Uterus (tissue), 4 donors: ENCODE measurements around the gene ZNF492. TPM values are rescaled to one million over a fixed set of nuclear protein-coding genes. Genes with fewer than 3 reads are reported as not detected.
"Not testable (repeated sequence)": the region's sequence is repeated elsewhere in the genome, so short reads cannot be mapped to it uniquely, and the experiment has no call there.

Source experiments
- DNase-seq, 2 donors: peaks; one replicate each; pipeline ENCODE4 v3.0.0-alpha.2; 2019 to 2020
- H3K27ac ChIP-seq, 2 donors: fragments of 200-600 bp; sonication (generic); 1 replicate in 1 of 2; 2 replicates in 1 of 2; pipeline ENCODE4 v1.5.1; 2016 to 2018
- H3K27me3 ChIP-seq, 2 donors: fragments of 200-600 bp; sonication (generic); one replicate each; pipeline ENCODE4 v1.5.1; 2018 to 2019; ENCODE audit warnings: control low read depth in 1 of 2
- H3K36me3 ChIP-seq, 2 donors: fragments of 200-600 bp; sonication (generic); one replicate each; pipeline ENCODE4 v1.5.1; 2019; ENCODE audit warnings: control low read depth in 1 of 2
- H3K4me1 ChIP-seq, 2 donors: fragments of 200-600 bp; sonication (generic); one replicate each; pipeline ENCODE4 v1.5.1; 2018 to 2019; ENCODE audit warnings: control low read depth in 1 of 2
- H3K4me3 ChIP-seq, 2 donors: fragments of 200-600 bp; sonication (generic); 1 replicate in 1 of 2; 2 replicates in 1 of 2; pipeline ENCODE4 v1.5.1; 2018 to 2019; ENCODE audit warnings: mild to moderate bottlenecking in 1 of 2
- H3K9me3 ChIP-seq, 2 donors: fragments of 200-600 bp; sonication (generic); one replicate each; pipeline ENCODE4 v1.5.1; 2019; ENCODE audit warnings: control low read depth in 1 of 2
- POLR2A ChIP-seq, 2 donors: fragments of 450-650 bp; IDR thresholded peaks; one replicate each; pipeline ENCODE4 v1.6.1; 2016; ENCODE audit warnings: antibody characterized with exemption in 2 of 2, mild to moderate bottlenecking in 1 of 2, moderate library complexity in 1 of 2
- intact Hi-C: fragments of 100-400 bp; cut with DNase I; formaldehyde crosslinking; loops from one replicate; pipeline ENCODE4 v1.15.1; 2023; ENCODE audit warnings: low total_unique reads
- total RNA-seq, 4 donors: library from RNA; depleted of rRNA in 3 of 4; stranded (reverse); fragments of >200 nt in 3 of 4; gene quantifications; one replicate each; pipeline versions ENCODE4 v1.1.0 to v1.2.4, GENCODE V29; 2014 to 2023
- TF ChIP-seq, protein P1 (sequence below), 4 experiments: fragments of 200-600 bp in 2 of 4; fragments of 450-650 bp in 2 of 4; sonication (generic) in 2 of 4; IDR thresholded peaks; one replicate each; pipeline ENCODE4 v1.5.1; 2016 to 2019; ENCODE audit warnings: antibody characterized with exemption in 4 of 4, mild to moderate bottlenecking in 2 of 4, moderate library complexity in 1 of 4
- donor health status: DM: yes; HTN: yes; CAD: no.

ZNF492 gene
- total RNA-seq, result 1 to 10 TPM in 1 of 4 donors, under 1 TPM in 2, not detected in 1; 0.51 to 2.9 (median 0.95) TPM

DNA sequence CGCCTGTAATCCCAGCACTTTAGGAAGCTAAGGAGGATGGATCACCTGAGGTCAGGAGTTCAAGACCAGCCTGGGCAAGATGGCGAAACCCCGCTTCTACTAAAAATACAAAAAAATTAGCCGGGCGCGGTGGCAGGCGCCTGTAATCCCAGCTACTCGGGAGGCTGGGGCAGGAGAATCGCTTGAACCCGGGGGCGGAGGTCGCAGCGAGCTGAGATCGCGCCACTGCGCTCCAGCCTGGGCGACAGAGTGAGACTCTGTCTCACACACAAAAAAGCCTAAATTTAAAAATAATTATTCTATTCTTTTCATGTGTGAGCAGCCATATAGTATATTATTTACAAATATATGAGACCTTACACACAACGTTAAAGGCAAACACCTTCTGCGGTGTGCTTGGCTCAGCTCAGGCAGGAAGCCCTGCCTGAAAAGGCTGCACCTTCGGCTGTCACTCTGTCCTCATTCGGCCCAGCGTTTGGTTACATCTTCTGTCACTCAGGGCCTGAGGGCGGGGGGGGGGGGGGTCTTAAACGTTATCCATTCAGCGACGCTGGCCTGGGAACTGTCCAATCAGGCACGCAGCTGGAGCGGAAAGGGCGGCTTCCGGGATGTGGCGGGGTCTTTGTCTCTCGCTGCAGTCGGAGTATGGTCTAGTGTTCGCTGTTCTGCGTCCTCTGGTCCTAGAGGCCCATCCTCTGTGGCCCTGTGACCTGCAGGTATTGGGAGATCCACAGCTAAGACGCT lies at the start of gene ZNF492:
ZNF492 (plus strand) TSS at position 619 of the 744 bp plus-strand sequence. CDS start 19,076 bp downstream, outside the sequence.
- H3K36me3 ChIP-seq, H3K9me3 ChIP-seq, H3K27me3 ChIP-seq, intact Hi-C loops, H3K4me1 ChIP-seq: not testable (repeated sequence)
- DNase-seq, result peak; percentile 88 to 89
- Histone ChIP-seq H3K4me3 (peak within 1 kb of the TSS; percentile 67 to 76), H3K27ac (peak within 1 kb of the TSS; percentile 58 to 86)

DNA sequence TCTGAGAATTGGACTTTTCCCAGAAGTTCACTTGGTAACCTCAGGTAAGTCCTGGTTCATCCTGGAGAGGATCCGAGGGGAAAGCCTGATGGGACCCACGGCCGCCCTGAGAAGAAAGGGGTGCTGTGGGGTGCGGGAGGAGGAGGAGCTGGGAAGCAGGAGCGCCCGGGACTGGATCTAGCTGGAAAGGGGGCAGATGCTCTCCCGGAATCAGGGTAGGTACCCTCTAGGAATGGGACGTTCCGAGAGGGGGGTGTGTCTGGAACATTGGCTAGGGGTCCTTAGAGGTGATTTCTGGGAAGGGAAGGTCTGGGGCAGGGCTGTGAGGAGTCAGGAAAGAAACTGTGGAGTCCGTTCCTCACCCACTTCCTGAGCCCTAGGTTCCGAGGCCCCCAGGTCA lies 38.7 kb upstream of the ZNF492 start:
- no peak overlapping the region for H3K27ac ChIP-seq
- no peaks in the 10 kb centered on the region for H3K9me3 ChIP-seq
- no peaks in the 10 kb centered on the region for H3K27me3 ChIP-seq
- TF ChIP-seq POLR2A (IDR thresholded peaks at IDR 0.05), result no peak
- TF ChIP-seq, protein P1, sequence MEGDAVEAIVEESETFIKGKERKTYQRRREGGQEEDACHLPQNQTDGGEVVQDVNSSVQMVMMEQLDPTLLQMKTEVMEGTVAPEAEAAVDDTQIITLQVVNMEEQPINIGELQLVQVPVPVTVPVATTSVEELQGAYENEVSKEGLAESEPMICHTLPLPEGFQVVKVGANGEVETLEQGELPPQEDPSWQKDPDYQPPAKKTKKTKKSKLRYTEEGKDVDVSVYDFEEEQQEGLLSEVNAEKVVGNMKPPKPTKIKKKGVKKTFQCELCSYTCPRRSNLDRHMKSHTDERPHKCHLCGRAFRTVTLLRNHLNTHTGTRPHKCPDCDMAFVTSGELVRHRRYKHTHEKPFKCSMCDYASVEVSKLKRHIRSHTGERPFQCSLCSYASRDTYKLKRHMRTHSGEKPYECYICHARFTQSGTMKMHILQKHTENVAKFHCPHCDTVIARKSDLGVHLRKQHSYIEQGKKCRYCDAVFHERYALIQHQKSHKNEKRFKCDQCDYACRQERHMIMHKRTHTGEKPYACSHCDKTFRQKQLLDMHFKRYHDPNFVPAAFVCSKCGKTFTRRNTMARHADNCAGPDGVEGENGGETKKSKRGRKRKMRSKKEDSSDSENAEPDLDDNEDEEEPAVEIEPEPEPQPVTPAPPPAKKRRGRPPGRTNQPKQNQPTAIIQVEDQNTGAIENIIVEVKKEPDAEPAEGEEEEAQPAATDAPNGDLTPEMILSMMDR (IDR thresholded peaks at IDR 0.05), result no peak
- intact Hi-C loops, result no loop called here
- no peak overlapping the region for H3K4me3 ChIP-seq
- DNase-seq, result no peak
- no peaks in the 10 kb centered on the region for H3K4me1 ChIP-seq
- H3K36me3 ChIP-seq, result no peaks in the 10 kb centered on the region

DNA sequence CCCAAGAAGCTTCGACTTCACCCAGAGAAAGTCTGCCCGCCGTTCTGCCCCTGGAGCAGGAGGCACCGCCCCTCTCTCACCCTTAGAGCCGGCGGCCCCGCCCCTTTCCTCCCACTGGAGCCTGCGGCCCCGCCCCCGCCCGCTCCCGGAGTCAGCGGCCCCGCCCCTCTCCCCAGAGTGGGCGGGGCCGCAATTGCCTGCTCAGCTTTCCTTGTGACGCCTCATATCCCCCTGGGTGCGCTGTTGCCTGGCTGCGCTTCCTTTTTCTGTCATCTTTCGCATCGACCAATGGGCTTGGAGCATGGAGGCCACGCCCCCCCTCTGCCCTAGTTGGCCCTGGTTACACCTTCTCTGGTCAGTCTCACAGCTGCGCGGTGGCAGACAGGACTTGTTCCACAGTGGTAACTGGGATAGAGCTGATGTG lies 38.2 kb upstream of the ZNF492 start:
- no peaks in the 10 kb centered on the region for H3K4me1 ChIP-seq
- intact Hi-C loops, result no loop called here
- TF ChIP-seq, protein P1 (IDR thresholded peaks at IDR 0.05), result no peak
- no peak for TF ChIP-seq POLR2A (IDR thresholded peaks at IDR 0.05)
- no peak overlapping the region for H3K4me3 ChIP-seq
- H3K9me3 ChIP-seq, result no peaks in the 10 kb centered on the region
- DNase-seq, result peak; percentile 72 to 83
- H3K27ac ChIP-seq, result no peak overlapping the region
- H3K36me3 ChIP-seq, result no peaks in the 10 kb centered on the region
- no peaks in the 10 kb centered on the region for H3K27me3 ChIP-seq

DNA sequence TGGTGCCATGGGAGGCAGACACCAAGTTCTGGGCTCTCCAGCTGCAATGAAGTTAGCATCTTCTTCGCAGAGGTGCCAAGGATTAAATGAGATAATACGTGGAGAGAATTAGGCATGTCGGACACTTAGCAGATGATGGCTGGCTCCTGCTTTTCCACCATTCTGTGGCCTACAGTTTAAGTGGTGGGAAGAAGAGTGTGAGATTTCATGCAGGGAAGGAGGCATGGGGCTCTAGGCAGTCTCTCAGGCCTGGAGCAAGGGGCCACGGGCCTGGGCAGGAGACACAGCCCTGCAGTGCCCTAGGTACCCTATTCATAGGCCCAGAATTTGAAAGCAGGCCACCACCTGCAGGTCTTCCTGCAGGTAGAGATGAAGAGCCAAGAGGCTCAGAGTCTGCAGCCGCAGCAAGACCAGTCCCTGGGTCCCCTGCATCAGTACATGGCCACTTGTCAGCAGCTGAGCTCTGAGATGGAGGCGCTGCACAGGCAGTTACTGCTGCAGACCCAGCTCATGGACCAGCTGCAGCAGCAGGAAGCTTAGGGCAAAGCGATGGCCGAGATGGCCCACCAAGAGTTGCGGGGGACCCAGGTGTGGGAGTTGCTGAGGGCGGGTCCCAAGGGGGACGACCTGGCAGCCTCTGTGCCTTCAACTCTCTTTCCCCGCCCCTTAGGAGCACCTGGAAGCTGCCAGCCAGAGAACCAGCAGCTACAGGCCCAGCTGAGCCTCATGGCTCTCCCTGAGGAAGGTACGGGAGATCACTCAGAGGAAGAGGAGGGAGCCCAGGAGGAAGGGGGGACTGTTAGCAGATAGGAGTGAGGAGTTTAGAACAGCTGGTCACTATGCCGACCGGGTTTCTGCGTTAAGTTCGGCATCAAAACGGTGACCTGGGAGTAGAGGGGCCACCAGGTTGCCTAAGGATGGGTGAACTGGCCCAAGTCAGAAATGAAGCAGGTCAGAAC lies 33.2 kb upstream of the ZNF492 start:
- H3K27ac ChIP-seq, result no peak overlapping the region
- intact Hi-C loops, result no loop called here

DNA sequence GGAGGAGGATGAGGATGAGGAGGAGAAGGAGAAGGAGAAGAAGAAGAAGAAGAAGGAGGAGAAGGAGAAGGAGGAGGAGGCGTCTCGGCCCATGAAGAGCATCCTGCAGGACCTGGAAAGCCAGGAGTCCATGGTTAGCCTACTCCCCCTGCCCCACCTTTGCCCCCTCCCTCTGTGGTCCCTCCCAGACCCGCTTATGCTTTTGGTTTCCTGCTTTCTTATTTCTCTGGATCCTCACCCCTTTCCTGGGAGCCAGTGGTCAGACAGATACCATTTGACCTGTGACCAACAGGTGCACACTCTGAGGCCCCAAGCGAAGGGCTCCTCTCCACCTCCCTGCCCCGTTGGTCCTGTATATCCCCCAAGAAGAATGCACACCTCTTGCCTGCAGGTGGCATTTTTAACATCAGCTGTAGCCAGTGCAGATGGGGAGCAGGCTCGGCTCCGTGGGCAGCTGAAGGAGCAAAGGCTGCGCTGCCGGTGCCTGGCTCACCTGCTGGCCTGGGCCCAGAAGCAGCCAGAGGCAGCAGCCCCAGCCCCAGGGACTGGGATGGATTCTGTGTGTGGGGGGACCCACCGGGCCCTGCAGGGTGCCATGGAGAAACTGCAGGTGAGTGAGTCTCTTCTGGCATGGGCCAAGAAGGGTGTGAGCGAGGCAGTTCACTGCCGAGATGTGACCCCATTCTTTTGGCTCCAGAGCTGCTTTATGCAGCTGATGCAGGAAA lies 32.1 kb upstream of the ZNF492 start:
- no peak for TF ChIP-seq POLR2A (IDR thresholded peaks at IDR 0.05)
- H3K27me3 ChIP-seq, result no peaks in the 10 kb centered on the region

More for the DNA sequence above, 33.2 kb upstream of the ZNF492 start:
- DNase-seq, result no peak
- Histone ChIP-seq H3K9me3 (no peaks in the 10 kb centered on the region), H3K36me3 (no peaks in the 10 kb centered on the region), H3K4me3 (no peak overlapping the region), H3K4me1 (no peaks in the 10 kb centered on the region), H3K27me3 (no peaks in the 10 kb centered on the region)
- TF ChIP-seq POLR2A (IDR thresholded peaks at IDR 0.05), result no peak
- TF ChIP-seq, protein P1 (IDR thresholded peaks at IDR 0.05), result no peak

More for the DNA sequence above, 32.1 kb upstream of the ZNF492 start:
- intact Hi-C loops, result no loop called here
- DNase-seq, result no peak
- H3K9me3 ChIP-seq, result no peaks in the 10 kb centered on the region
- H3K27ac ChIP-seq, result no peak overlapping the region
- no peaks in the 10 kb centered on the region for H3K36me3 ChIP-seq
- no peak overlapping the region for H3K4me3 ChIP-seq
- H3K4me1 ChIP-seq, result no peaks in the 10 kb centered on the region
